HG02571 (cell line): ENCODE data around the gene CLEC18B.
"Not testable (repeated sequence)": the region's sequence is repeated elsewhere in the genome, so short reads cannot be mapped to it uniquely, and the experiment has no call there.

Source experiments
- ATAC-seq: cut with Tn5 transposase; IDR thresholded peaks from one replicate; pipeline ENCODE4 v1.9.1; 2021; ENCODE audit warnings: mild to moderate bottlenecking, moderate library complexity; ENCODE audit not compliant: unreplicated experiment

Gene CLEC18B

GRCh38 chr16:74361646-74362610, 59.4 kb downstream of the CLEC18B start:
- ATAC-seq: not testable (repeated sequence)
